Measurements from ENCODE around the gene LNPK.
"Not testable (repeated sequence)": the region's sequence is repeated elsewhere in the genome, so short reads cannot be mapped to it uniquely, and the experiment has no call there.

LNPK gene

DNA sequence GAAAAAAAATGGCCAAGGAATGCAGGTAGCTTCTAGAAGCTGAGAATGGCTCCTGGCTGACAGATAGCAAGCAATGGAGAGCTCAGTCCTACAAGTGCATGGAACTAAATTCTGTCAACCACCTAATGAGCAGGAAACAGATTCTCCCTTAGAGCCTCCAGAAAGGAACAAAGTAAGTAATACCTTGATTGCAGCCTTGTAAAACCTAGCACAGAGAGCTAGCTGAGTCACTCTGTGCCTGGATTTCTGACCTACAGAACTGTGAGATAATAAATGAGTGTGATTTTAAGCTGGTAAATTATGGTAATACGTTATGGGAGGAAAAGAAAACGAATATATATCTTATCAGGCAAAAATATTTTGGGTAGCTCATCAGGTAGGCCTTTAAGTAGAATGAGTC lies 7.4 kb upstream of the LNPK start:
- Histone ChIP-seq H3K27ac (ENCODE audit: low read length) (no peak overlapping the region), H3K4me3 (ENCODE audit: low read length) (no peak overlapping the region), H3K4me1 (ENCODE audit: control insufficient read depth, insufficient read depth, low read length) (no peaks in the 10 kb centered on the region), H3K9me3 (ENCODE audit: control insufficient read depth, insufficient read depth, low read length) (no peaks in the 10 kb centered on the region), H3K36me3 (ENCODE audit: control insufficient read depth, insufficient read depth, low read length) (no peaks in the 10 kb centered on the region), H3K27me3 (ENCODE audit: control insufficient read depth, insufficient read depth, low read length) (no peaks in the 10 kb centered on the region)
- WGBS (ENCODE audit: insufficient coverage, insufficient read length), result 100% methylated on average over 2 of the region's 2 CpGs
- DNase-seq (ENCODE audit: low read depth, low spot score), result no peak

DNA sequence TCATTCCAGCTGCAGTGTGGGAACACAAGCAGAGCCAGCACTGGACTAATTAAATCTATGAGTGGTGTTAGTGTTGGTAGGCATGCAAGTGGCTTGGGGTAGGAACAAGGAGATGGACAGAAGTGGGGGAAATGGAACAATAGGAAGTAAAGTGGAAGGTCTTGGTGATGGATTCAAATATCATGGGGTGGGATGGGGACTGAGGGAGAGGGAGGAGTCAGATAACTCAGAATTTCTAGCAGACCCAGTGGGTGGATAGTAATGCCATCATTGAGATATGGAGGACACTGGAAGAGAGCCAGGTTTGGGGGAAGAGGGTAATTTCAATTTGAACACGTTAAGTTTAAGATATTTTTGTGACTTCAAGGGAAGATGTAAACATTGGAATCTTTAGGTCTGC lies 2.9 kb upstream of the LNPK start:
- Histone ChIP-seq H3K27ac (ENCODE audit: low read length) (no peak overlapping the region), H3K36me3 (ENCODE audit: control insufficient read depth, insufficient read depth, low read length) (no peaks in the 10 kb centered on the region), H3K9me3 (ENCODE audit: control insufficient read depth, insufficient read depth, low read length) (no peaks in the 10 kb centered on the region), H3K4me1 (ENCODE audit: control insufficient read depth, insufficient read depth, low read length) (no peaks in the 10 kb centered on the region), H3K27me3 (ENCODE audit: control insufficient read depth, insufficient read depth, low read length) (no peaks in the 10 kb centered on the region), H3K4me3 (ENCODE audit: low read length) (no peak overlapping the region)
- WGBS (ENCODE audit: insufficient coverage, insufficient read length), result no CpG with 5 or more reads among the region's 1 CpG
- DNase-seq (ENCODE audit: low read depth, low spot score), result no peak

DNA sequence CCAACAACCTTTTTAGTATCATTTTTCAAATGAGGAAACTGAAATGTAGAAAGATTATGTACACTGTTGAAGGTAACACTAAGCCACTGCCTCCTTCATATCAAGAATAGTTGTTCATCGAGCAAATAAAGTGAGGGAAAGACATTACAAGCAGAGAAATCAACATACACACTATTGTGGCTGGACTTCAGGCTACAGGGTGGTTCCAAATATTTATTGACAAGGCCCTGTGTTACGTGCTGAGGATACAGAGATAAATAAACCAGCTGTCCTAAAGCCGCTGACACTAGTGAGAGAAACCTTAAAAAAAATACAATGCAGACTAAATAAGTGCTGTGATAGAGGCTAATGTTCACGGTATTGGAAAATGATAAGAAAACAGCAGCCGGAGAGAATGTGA lies 1.9 kb upstream of the LNPK start:
- DNase-seq (ENCODE audit: low read depth, low spot score), result no peak
- no peak overlapping the region for H3K27ac ChIP-seq (ENCODE audit: low read length)
- no peaks in the 10 kb centered on the region for H3K36me3 ChIP-seq (ENCODE audit: control insufficient read depth, insufficient read depth, low read length)
- H3K27me3 ChIP-seq (ENCODE audit: control insufficient read depth, insufficient read depth, low read length), result no peaks in the 10 kb centered on the region
- no peaks in the 10 kb centered on the region for H3K4me1 ChIP-seq (ENCODE audit: control insufficient read depth, insufficient read depth, low read length)
- no CpG with 5 or more reads among the region's 5 CpGs for WGBS (ENCODE audit: insufficient coverage, insufficient read length)
- H3K9me3 ChIP-seq (ENCODE audit: control insufficient read depth, insufficient read depth, low read length), result no peaks in the 10 kb centered on the region
- H3K4me3 ChIP-seq (ENCODE audit: low read length), result no peak overlapping the region

DNA sequence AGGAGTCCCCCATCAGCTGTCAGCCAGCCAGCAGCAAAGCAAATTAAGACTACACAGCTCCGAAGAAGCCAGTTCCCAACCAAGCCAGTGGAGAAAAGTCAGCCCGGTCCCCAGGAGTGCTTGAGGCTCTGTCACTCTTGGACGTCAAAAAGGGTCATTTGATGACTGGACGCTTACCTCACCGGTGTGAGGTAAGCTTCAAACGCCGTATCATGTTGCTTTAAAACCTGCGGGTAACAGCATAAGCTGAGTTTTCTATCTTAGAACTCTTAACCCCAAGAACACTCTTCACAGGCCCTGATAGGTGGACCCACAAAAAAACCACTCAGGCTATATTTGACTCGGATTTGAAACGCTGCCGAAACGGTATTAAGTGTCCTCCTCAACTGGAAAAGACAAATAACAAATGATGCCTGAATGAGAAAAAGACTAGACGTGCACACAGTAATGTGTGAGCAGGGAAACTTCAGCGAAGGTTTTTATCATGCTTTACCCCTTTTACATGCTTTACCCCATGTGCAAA lies 682 bp upstream of the LNPK start:
- Histone ChIP-seq H3K9me3 (ENCODE audit: control insufficient read depth, insufficient read depth, low read length) (no peaks in the 10 kb centered on the region), H3K36me3 (ENCODE audit: control insufficient read depth, insufficient read depth, low read length) (no peaks in the 10 kb centered on the region), H3K4me1 (ENCODE audit: control insufficient read depth, insufficient read depth, low read length) (no peaks in the 10 kb centered on the region), H3K27ac (ENCODE audit: low read length) (no peak overlapping the region), H3K27me3 (ENCODE audit: control insufficient read depth, insufficient read depth, low read length) (no peaks in the 10 kb centered on the region), H3K4me3 (ENCODE audit: low read length) (peak overlapping the region; percentile 90; the same call in 1 of the 2 replicates)
- WGBS (ENCODE audit: insufficient coverage, insufficient read length), result no CpG with 5 or more reads among the region's 14 CpGs
- DNase-seq (ENCODE audit: low read depth, low spot score), result no peak

DNA sequence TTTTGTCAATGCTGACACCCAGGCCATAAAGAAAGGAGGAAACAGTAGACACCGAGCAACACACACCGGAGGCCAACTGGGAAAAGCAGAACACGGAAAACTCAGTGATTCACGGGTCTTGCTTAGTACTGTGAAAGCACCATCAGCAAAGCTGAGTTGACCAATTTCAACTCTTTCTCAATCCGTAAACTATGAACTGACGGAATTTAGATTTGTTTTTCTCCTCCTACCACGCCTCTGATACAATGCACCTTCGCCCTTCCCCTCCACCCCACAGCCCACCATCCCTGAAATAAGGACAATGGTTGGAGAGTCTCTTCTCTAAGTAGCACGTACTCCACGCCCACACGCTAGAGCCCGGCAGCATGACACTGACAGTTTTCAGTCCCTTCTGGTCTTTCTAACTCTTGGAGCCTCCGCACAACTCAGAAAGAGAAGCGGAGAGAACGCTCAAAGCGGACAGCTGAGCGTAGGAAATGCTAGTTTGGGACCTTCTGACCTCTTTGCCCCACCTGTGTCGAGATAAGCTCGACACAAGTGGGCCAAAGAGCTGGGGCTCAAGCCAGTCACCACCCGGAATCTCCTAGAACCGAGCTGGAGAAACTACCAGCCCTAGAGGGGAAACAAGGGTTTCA lies 669 bp downstream of the LNPK start:
- no peak for DNase-seq (ENCODE audit: low read depth, low spot score)
- Histone ChIP-seq H3K36me3 (ENCODE audit: control insufficient read depth, insufficient read depth, low read length) (no peaks in the 10 kb centered on the region), H3K27ac (ENCODE audit: low read length) (no peak overlapping the region), H3K4me1 (ENCODE audit: control insufficient read depth, insufficient read depth, low read length) (no peaks in the 10 kb centered on the region), H3K9me3 (ENCODE audit: control insufficient read depth, insufficient read depth, low read length) (no peaks in the 10 kb centered on the region), H3K4me3 (ENCODE audit: low read length) (peak overlapping the region; percentile 90), H3K27me3 (ENCODE audit: control insufficient read depth, insufficient read depth, low read length) (no peaks in the 10 kb centered on the region)
- WGBS (ENCODE audit: insufficient coverage, insufficient read length), result no CpG with 5 or more reads among the region's 21 CpGs

DNA sequence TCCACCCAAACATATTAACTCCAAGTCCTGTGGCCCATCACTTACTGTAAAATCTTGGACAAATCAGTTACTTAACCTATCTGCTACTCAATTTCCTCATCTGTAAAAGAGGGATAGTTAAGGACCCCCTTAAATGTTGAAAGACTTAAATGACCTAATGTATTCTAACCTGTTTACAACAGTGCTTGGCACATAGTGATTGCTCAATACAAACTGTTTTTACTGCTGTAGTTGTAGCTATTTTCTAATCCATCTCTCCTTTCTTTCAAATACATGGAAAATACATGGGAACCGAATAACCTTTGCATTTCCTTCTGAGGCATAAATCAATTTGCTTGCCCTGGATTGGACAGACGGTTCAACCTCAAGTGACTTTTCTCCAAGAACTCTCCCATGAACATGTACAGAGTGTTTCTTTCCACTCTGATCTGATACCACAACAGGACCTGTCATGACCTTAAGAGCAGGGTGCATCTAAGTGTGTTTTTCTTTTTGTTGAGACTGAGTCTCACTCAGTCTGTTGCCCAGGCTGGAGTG lies 2.7 kb downstream of the LNPK start:
- no peaks in the 10 kb centered on the region for H3K4me1 ChIP-seq (ENCODE audit: control insufficient read depth, insufficient read depth, low read length)
- H3K27me3 ChIP-seq (ENCODE audit: control insufficient read depth, insufficient read depth, low read length), result no peaks in the 10 kb centered on the region
- no peaks in the 10 kb centered on the region for H3K36me3 ChIP-seq (ENCODE audit: control insufficient read depth, insufficient read depth, low read length)
- no peak for DNase-seq (ENCODE audit: low read depth, low spot score)
- H3K9me3 ChIP-seq (ENCODE audit: control insufficient read depth, insufficient read depth, low read length), result no peaks in the 10 kb centered on the region
- no peak overlapping the region for H3K27ac ChIP-seq (ENCODE audit: low read length)
- no CpG with 5 or more reads among the region's 2 CpGs for WGBS (ENCODE audit: insufficient coverage, insufficient read length)
- H3K4me3 ChIP-seq (ENCODE audit: low read length), result no peak overlapping the region

DNA sequence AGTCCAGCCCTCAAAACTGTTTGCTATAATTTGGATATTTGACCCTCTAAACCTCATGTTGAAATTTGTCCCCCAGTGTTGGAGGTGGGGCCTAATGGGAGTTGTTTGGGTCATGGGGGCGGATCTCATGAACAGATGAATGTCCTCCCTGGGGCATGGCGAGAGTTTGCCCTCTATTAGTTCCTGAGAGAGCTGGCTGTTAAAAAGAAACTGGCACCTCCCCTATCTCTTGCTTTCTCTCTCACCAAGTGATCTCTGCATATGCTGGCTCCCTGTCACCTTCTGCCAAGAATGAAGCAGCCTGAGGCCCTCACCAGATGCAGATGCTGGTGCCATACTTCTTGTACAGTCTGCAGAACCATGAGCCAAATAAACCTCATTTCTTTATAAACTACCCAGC lies 12.0 kb downstream of the LNPK start:
- H3K9me3 ChIP-seq (ENCODE audit: control insufficient read depth, insufficient read depth, low read length), result no peaks in the 10 kb centered on the region
- H3K27me3 ChIP-seq (ENCODE audit: control insufficient read depth, insufficient read depth, low read length), result no peaks in the 10 kb centered on the region
- H3K4me1 ChIP-seq (ENCODE audit: control insufficient read depth, insufficient read depth, low read length), result no peaks in the 10 kb centered on the region
- H3K4me3 ChIP-seq (ENCODE audit: low read length), result no peak overlapping the region
- WGBS (ENCODE audit: insufficient coverage, insufficient read length), result no CpG with 5 or more reads among the region's 2 CpGs
- DNase-seq (ENCODE audit: low read depth, low spot score), result no peak
- no peaks in the 10 kb centered on the region for H3K36me3 ChIP-seq (ENCODE audit: control insufficient read depth, insufficient read depth, low read length)
- no peak overlapping the region for H3K27ac ChIP-seq (ENCODE audit: low read length)

DNA sequence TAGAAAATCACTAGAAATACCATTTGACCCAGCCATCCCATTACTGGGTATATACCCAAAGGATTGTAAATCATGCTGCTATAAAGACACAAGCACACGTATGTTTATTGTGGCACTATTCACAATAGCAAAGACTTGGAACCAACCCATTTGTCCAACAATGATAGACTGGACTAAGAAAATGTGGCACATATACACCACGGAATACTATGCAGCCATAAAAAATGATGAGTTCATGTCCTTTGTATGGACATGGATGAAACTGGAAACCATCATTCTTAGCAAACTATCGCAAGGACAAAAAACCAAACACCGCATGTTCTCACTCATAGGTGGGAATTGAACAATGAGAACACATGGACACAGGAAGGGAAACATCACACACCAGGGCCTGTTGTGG lies 14.9 kb downstream of the LNPK start:
- H3K4me3 ChIP-seq (ENCODE audit: low read length); H3K9me3 ChIP-seq (ENCODE audit: control insufficient read depth, insufficient read depth, low read length); DNase-seq (ENCODE audit: low read depth, low spot score); H3K4me1 ChIP-seq (ENCODE audit: control insufficient read depth, insufficient read depth, low read length); H3K27me3 ChIP-seq (ENCODE audit: control insufficient read depth, insufficient read depth, low read length); H3K36me3 ChIP-seq (ENCODE audit: control insufficient read depth, insufficient read depth, low read length); H3K27ac ChIP-seq (ENCODE audit: low read length): not testable (repeated sequence)
- no CpG with 5 or more reads among the region's 4 CpGs for WGBS (ENCODE audit: insufficient coverage, insufficient read length)

DNA sequence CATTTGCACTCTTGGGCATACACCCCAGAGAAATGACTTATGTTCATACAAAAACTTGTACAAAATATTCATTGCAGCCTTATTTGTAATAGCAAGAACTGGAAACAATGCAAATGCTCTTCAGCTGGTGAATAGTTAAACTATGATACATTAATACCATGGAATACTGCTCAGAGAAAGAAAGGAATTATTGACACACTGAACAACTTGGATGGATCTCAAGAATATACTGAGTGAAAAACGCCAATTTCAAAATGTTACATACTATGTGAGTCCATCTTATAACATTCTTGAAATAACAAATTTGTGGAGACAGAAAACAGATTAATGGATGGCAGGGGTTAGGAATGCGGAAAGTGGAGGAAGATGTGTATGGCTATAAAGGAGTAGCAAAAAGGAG lies 17.2 kb downstream of the LNPK start:
- no peaks in the 10 kb centered on the region for H3K4me1 ChIP-seq (ENCODE audit: control insufficient read depth, insufficient read depth, low read length)
- no peak for DNase-seq (ENCODE audit: low read depth, low spot score)
- no peaks in the 10 kb centered on the region for H3K27me3 ChIP-seq (ENCODE audit: control insufficient read depth, insufficient read depth, low read length)
- no peaks in the 10 kb centered on the region for H3K9me3 ChIP-seq (ENCODE audit: control insufficient read depth, insufficient read depth, low read length)
- H3K36me3 ChIP-seq (ENCODE audit: control insufficient read depth, insufficient read depth, low read length), result no peaks in the 10 kb centered on the region
- 100% methylated on average over 1 of the region's 2 CpGs for WGBS (ENCODE audit: insufficient coverage, insufficient read length)
- H3K4me3 ChIP-seq (ENCODE audit: low read length), result no peak overlapping the region
- no peak overlapping the region for H3K27ac ChIP-seq (ENCODE audit: low read length)

DNA sequence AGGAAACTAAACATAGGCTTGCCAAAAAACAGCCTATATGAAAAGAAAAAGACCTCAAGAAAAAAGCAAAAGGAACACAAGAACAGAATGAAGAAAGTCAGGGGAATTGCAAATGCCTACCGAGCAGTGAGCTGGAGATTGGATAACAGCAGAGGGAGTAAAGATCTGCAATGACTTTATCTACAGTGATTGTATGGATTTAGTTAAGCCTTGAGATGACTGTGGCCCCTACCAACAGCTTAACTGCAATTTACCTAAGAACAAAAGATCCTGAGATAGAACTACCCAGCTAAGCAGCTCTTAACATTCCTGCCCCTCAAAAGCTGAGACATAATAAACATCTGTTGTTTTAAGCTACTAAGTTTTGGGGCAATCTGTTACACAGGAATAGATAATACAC lies 20.5 kb downstream of the LNPK start:
- Histone ChIP-seq H3K36me3 (ENCODE audit: control insufficient read depth, insufficient read depth, low read length) (no peaks in the 10 kb centered on the region), H3K4me3 (ENCODE audit: low read length) (no peak overlapping the region), H3K9me3 (ENCODE audit: control insufficient read depth, insufficient read depth, low read length) (no peaks in the 10 kb centered on the region), H3K4me1 (ENCODE audit: control insufficient read depth, insufficient read depth, low read length) (no peaks in the 10 kb centered on the region), H3K27ac (ENCODE audit: low read length) (no peak overlapping the region), H3K27me3 (ENCODE audit: control insufficient read depth, insufficient read depth, low read length) (no peaks in the 10 kb centered on the region)
- no peak for DNase-seq (ENCODE audit: low read depth, low spot score)
- WGBS (ENCODE audit: insufficient coverage, insufficient read length), result no CpG with 5 or more reads among the region's 1 CpG

Measured in iPS DF 6.9 (cell line).